Measurements from ENCODE around the gene GBP4.

GBP4 gene

DNA sequence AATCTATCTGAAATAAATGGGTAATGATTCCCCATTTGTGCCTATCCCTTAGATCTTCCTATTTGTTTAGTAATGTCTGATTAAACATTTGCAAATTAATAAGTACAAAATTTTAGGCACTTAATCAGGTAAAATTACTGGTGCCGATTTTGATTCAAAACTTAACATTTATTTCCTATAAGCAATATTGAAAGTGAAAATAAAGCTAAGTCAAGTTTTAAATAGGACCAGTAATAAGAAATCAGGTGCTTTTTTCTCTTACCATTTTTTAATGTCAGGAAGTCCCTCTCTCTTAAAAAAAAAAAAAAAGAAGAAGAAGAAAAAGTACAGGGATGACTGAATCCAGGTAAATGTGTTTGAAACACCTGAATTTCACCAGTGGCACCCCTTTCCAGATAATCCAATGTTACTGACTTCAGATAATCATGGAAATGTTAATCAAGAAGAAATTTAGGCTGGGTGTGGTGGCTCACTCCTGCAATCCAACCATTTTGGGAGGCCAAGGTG is 836 bp upstream of the GBP4 start:
- Histone ChIP-seq H3K79me2 (ENCODE audit: insufficient read depth, low read length) (peaks cover 57% of the 10 kb centered on the region), H3K36me3 (ENCODE audit: insufficient read depth, low read length) (peaks cover 26% of the 10 kb centered on the region), H3K4me3 (ENCODE audit: low read depth in 1 of 2, low read length in 2 of 2) (peak overlapping the region; percentile 64 to 77), H2AFZ (ENCODE audit: low read depth, low read length) (peak overlapping the region; percentile 78), H3K9ac (ENCODE audit: low read depth, low read length) (peak overlapping the region; percentile 81), H3K27me3 (ENCODE audit: insufficient read depth, low read length, poor library complexity) (no peaks in the 10 kb centered on the region), H3K27ac (ENCODE audit: low read length) (peak overlapping the region; percentile 98), H3K9me3 (ENCODE audit: insufficient read depth, low read length, severe bottlenecking) (peaks cover 4% of the 10 kb centered on the region), H3K4me2 (ENCODE audit: insufficient read depth, low read length) (peak overlapping the region; percentile 73), H3K4me1 (ENCODE audit: insufficient read depth, low read length) (peaks cover 65% of the 10 kb centered on the region), H4K20me1 (ENCODE audit: insufficient read depth, low read length) (no peaks in the 10 kb centered on the region)
- ATAC-seq (ENCODE audit: insufficient read depth, low read depth) (no peak), DNase-seq (no peak)
- TF ChIP-seq, protein P1, sequence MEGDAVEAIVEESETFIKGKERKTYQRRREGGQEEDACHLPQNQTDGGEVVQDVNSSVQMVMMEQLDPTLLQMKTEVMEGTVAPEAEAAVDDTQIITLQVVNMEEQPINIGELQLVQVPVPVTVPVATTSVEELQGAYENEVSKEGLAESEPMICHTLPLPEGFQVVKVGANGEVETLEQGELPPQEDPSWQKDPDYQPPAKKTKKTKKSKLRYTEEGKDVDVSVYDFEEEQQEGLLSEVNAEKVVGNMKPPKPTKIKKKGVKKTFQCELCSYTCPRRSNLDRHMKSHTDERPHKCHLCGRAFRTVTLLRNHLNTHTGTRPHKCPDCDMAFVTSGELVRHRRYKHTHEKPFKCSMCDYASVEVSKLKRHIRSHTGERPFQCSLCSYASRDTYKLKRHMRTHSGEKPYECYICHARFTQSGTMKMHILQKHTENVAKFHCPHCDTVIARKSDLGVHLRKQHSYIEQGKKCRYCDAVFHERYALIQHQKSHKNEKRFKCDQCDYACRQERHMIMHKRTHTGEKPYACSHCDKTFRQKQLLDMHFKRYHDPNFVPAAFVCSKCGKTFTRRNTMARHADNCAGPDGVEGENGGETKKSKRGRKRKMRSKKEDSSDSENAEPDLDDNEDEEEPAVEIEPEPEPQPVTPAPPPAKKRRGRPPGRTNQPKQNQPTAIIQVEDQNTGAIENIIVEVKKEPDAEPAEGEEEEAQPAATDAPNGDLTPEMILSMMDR (IDR thresholded peaks at IDR 0.05; ENCODE audit: borderline replicate concordance, extremely low read depth, low read length, poor library complexity, severe bottlenecking), result no peak
- no peak for TF ChIP-seq EZH2 (IDR thresholded peaks at IDR 0.05; ENCODE audit: borderline replicate concordance, low read depth, low read length, severe bottlenecking)

DNA sequence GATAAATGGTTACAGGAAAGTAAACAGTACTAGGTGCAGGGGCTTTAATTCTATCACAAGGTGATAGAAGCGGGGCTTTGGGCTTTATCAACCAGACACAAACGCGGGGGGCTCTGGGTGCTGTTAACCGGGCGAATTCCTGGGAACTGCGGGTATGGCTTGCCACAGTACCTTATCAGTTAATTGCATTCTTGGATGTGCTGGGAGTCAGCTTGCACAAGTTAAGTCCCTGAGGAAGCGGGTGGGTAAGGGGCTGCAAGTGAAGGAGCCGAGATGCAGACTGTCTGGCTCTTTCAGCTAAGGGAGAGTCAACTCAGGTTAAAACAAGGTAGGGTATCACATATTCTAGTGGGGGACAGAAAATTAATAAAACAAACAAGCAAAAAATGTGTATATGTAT is 661 bp downstream of the GBP4 start:
- H2AFZ ChIP-seq (ENCODE audit: low read depth, low read length), result peak overlapping the region; percentile 78
- peak; percentile 46 for ATAC-seq (ENCODE audit: insufficient read depth, low read depth)
- H3K4me1 ChIP-seq (ENCODE audit: insufficient read depth, low read length), result peaks cover 76% of the 10 kb centered on the region
- H3K27me3 ChIP-seq (ENCODE audit: insufficient read depth, low read length, poor library complexity), result no peaks in the 10 kb centered on the region
- peaks cover 72% of the 10 kb centered on the region for H3K79me2 ChIP-seq (ENCODE audit: insufficient read depth, low read length)
- H3K9me3 ChIP-seq (ENCODE audit: insufficient read depth, low read length, severe bottlenecking), result no peaks in the 10 kb centered on the region
- peak overlapping the region; percentile 73 for H3K4me2 ChIP-seq (ENCODE audit: insufficient read depth, low read length)
- H3K9ac ChIP-seq (ENCODE audit: low read depth, low read length), result peak overlapping the region; percentile 81
- H3K4me3 ChIP-seq (ENCODE audit: low read depth in 1 of 2, low read length in 2 of 2), result peak overlapping the region; percentile 64 to 77
- no peaks in the 10 kb centered on the region for H4K20me1 ChIP-seq (ENCODE audit: insufficient read depth, low read length)
- no peak for DNase-seq
- peaks cover 41% of the 10 kb centered on the region for H3K36me3 ChIP-seq (ENCODE audit: insufficient read depth, low read length)
- peak overlapping the region; percentile 98 for H3K27ac ChIP-seq (ENCODE audit: low read length)
- TF ChIP-seq EZH2 (IDR thresholded peaks at IDR 0.05; ENCODE audit: borderline replicate concordance, low read depth, low read length, severe bottlenecking), result no peak
- TF ChIP-seq, protein P1 (IDR thresholded peaks at IDR 0.05; ENCODE audit: borderline replicate concordance, extremely low read depth, low read length, poor library complexity, severe bottlenecking), result no peak

DNA sequence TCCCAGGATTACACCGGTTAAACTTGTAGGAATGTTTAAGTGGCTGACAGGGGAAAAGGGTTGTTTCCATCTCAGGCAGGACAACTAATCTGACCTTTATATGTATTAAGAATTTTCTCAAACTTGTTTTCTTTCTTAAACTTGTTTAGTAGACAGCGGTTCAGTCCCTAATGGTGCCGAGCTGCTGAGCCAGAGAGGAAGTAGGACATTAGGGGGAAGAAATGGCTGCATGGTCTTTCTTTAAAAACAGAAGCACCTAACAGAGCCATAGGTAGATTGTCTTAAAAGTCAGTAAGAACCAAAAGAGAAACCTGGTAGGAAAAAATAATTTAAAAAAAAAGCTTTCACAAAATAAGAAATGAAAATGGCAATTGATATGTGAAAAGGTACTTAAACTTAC is 3.3 kb downstream of the GBP4 start:
- no peaks in the 10 kb centered on the region for H3K9me3 ChIP-seq (ENCODE audit: insufficient read depth, low read length, severe bottlenecking)
- peak overlapping the region in 1 of 2 experiments; percentile 77; a peak in 2 of 4 replicates for H3K4me3 ChIP-seq (ENCODE audit: low read depth in 1 of 2, low read length in 2 of 2)
- H2AFZ ChIP-seq (ENCODE audit: low read depth, low read length), result no peak overlapping the region
- H3K27ac ChIP-seq (ENCODE audit: low read length), result peak overlapping the region; percentile 47
- peaks cover 67% of the 10 kb centered on the region for H3K4me1 ChIP-seq (ENCODE audit: insufficient read depth, low read length)
- H3K27me3 ChIP-seq (ENCODE audit: insufficient read depth, low read length, poor library complexity), result no peaks in the 10 kb centered on the region
- peak overlapping the region; percentile 73 for H3K4me2 ChIP-seq (ENCODE audit: insufficient read depth, low read length)
- DNase-seq (no peak), ATAC-seq (ENCODE audit: insufficient read depth, low read depth) (no peak)
- no peak for TF ChIP-seq EZH2 (IDR thresholded peaks at IDR 0.05; ENCODE audit: borderline replicate concordance, low read depth, low read length, severe bottlenecking)
- TF ChIP-seq, protein P1 (IDR thresholded peaks at IDR 0.05; ENCODE audit: borderline replicate concordance, extremely low read depth, low read length, poor library complexity, severe bottlenecking), result no peak
- no peaks in the 10 kb centered on the region for H4K20me1 ChIP-seq (ENCODE audit: insufficient read depth, low read length)
- peaks cover 85% of the 10 kb centered on the region for H3K79me2 ChIP-seq (ENCODE audit: insufficient read depth, low read length)
- peak overlapping the region; percentile 81; the same call in 1 of the 2 replicates for H3K9ac ChIP-seq (ENCODE audit: low read depth, low read length)
- H3K36me3 ChIP-seq (ENCODE audit: insufficient read depth, low read length), result peaks cover 66% of the 10 kb centered on the region
